ENCODE results near the gene NLE1.
"Not testable (repeated sequence)": the region's sequence is repeated elsewhere in the genome, so short reads cannot be mapped to it uniquely, and the experiment has no call there.

DNA sequence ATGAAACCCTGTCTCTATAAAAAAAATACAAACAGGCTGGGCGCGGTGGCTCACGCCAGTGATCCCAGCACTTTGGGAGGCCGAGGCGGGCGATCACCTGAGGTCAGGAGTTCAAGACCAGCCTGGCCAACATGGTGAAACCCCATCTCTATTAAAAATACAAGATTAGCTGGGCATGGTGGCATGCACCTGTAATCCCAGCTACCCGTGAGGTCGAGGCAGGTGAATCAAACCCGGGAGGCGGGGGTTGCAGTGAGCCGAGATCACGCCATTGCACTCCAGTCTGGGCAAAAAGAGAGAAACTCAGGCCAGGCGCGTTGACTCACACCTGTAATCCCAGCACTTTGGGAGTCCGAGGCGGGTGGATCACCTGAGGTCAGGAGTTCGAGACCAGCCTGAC is 31.3 kb downstream of the NLE1 start:
- TF ChIP-seq BHLHE40 (IDR thresholded peaks at IDR 0.05; ENCODE audit: borderline replicate concordance); SUZ12 (IDR thresholded peaks at IDR 0.05); ARNT (IDR thresholded peaks at IDR 0.05); ELF4 (IDR thresholded peaks at IDR 0.05); TARDBP (IDR thresholded peaks at IDR 0.05); NFRKB (IDR thresholded peaks at IDR 0.05); ZNF384 (IDR thresholded peaks at IDR 0.05); HDGF (IDR thresholded peaks at IDR 0.05; ENCODE audit: borderline replicate concordance); FOXM1 (IDR thresholded peaks at IDR 0.05; ENCODE audit: borderline replicate concordance); LEF1 (IDR thresholded peaks at IDR 0.05; ENCODE audit: borderline replicate concordance); SP1 (IDR thresholded peaks at IDR 0.05); FOXK2 (IDR thresholded peaks at IDR 0.05): not testable (repeated sequence)
- TF ChIP-seq, protein P1, sequence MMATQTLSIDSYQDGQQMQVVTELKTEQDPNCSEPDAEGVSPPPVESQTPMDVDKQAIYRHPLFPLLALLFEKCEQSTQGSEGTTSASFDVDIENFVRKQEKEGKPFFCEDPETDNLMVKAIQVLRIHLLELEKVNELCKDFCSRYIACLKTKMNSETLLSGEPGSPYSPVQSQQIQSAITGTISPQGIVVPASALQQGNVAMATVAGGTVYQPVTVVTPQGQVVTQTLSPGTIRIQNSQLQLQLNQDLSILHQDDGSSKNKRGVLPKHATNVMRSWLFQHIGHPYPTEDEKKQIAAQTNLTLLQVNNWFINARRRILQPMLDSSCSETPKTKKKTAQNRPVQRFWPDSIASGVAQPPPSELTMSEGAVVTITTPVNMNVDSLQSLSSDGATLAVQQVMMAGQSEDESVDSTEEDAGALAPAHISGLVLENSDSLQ (IDR thresholded peaks at IDR 0.05) = not testable (repeated sequence)

All from HEK293T (cell line).